Kidney (tissue), 14 donors: ENCODE measurements around the gene ZSWIM8. TPM values are rescaled to one million over a fixed set of nuclear protein-coding genes. Genes with fewer than 3 reads are reported as not detected.

Experiments used
- DNase-seq, 5 donors: peaks; one replicate each; pipeline ENCODE4 v3.0.0-alpha.2; 2013 to 2020
- FAIRE-seq: peaks from 2 replicates; lab custom pipeline; 2012; peaks lifted over from hg19 to GRCh38; lab: Jason Lieb, UNC
- H3K27ac ChIP-seq, 2 donors: one replicate each; pipeline ENCODE4 v1.7.0; 2013; ENCODE audit warnings: low read depth in 2 of 2, low read length in 2 of 2, inconsistent platforms in 1 of 2
- H3K27me3 ChIP-seq: one replicate; pipeline ENCODE4 v1.7.1; 2013; ENCODE audit warnings: low read length, inconsistent platforms; ENCODE audit not compliant: control insufficient read depth, insufficient read depth
- H3K36me3 ChIP-seq, 3 donors: one replicate each; pipeline versions ENCODE4 v1.7.0 to v1.7.1; 2013; ENCODE audit warnings: low read length in 3 of 3, control low read depth in 1 of 3, inconsistent platforms in 1 of 3; ENCODE audit not compliant: insufficient read depth in 3 of 3, control insufficient read depth in 2 of 3
- H3K4me1 ChIP-seq, 3 donors: one replicate each; pipeline versions ENCODE4 v1.7.0 to v1.7.1; 2013; ENCODE audit warnings: low read length in 3 of 3, inconsistent platforms in 1 of 3, low read depth in 1 of 3; ENCODE audit not compliant: control insufficient read depth in 2 of 3, insufficient read depth in 2 of 3
- H3K4me3 ChIP-seq, 3 donors: one replicate each; pipeline versions ENCODE4 v1.7.0 to v1.8.1; 2013; ENCODE audit warnings: low read length in 3 of 3, control low read depth in 1 of 3, inconsistent platforms in 1 of 3
- H3K9ac ChIP-seq, 3 donors: one replicate each; pipeline versions ENCODE4 v1.7.0 to v1.7.1; 2013; ENCODE audit warnings: low read length in 3 of 3, control low read depth in 1 of 3, inconsistent platforms in 1 of 3
- H3K9me3 ChIP-seq, 3 donors: one replicate each; pipeline versions ENCODE4 v1.7.0 to v1.7.1; 2013; ENCODE audit warnings: low read length in 3 of 3, control low read depth in 1 of 3, inconsistent platforms in 1 of 3; ENCODE audit not compliant: control insufficient read depth in 2 of 3, insufficient read depth in 1 of 3
- intact Hi-C: fragments of 100-400 bp; cut with DNase I; formaldehyde crosslinking; loops from one replicate; pipeline ENCODE4 v1.11.1; 2022
- polyA plus RNA-seq: library from polyadenylated mRNA; stranded (reverse); fragments of 350-450 nt; fragmentation: Illumina TruSeq; extraction: RNeasy Lipid Tissue Mini Kit (QIAGEN cat#74804); gene quantifications from one replicate; pipeline ENCODE4 v1.2.3, GENCODE V29; 2014; ENCODE audit warnings: low read depth, low replicate concordance; ENCODE audit not compliant: insufficient read depth
- total RNA-seq: library from RNA; stranded (reverse); fragmentation: NEBNext Ultra II Directional; extraction: Animal tissue kit (Norgen Biotek cat#: 25700); gene quantifications from one replicate; pipeline ENCODE4 v1.2.1, GENCODE V29; 2021
- TF ChIP-seq, protein P1 (sequence below): IDR thresholded peaks from 3 replicates; pipeline ENCODE4 v1.5.1; 2012; ENCODE audit warnings: mild to moderate bottlenecking, moderate library complexity, borderline replicate concordance; ENCODE audit not compliant: insufficient read depth; ENCODE audit errors: extremely low read depth
- donor health status: control.
- donor health status: control.
- donor health status: control.
- donor health status: control.
- donor health status: control.
- donor health status: DM: yes; HTN: yes; CAD: no.
- donor health status: Normal renal cell carcinoma (clear cell type).

ZSWIM8 gene
- total and polyA plus RNA-seq, 2 donors from 2014 or later, result 91.8 to 96.7 TPM

DNA sequence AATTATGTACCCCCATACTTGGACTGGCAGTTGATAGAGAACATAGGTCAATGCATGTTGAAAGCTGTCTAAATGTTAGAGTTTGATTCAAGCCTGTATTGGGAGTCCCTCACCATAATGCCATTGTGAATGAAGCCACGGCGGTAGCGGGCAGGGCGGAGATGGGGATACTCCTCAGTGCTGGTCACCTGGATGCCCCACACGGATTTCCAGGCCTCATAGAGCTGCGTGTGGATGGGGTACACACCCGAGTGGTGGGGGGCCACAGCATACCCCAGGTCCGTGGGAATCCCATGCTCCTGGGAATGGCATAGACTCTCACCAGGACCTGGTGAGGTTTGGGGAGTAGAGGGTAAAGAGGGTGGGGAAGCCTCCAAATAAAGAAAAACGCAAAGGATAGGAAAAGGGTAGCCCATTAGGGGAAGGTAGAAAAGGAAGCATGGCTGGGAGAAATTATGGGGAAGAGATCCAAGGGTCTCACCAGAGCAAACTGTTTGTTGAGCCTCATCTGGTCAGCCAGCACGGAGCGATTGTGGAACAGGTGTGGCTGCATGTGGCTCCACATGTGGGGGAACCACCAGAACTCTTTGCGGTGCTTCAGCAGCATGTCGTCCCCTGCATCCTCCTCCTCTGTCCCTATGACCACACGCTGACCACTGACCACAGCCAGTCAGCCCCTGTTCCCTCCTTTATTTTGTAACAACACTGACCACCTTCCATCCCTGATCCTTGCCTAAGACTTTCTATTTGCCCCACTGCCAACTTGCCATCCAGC lies 21.0 kb downstream of the ZSWIM8 start:
- FAIRE-seq (no peak), DNase-seq (no peak)
- H3K9ac ChIP-seq, result no peak overlapping the region
- no peaks in the 10 kb centered on the region for H3K9me3 ChIP-seq
- peaks cover 0 to 3% (median 0%) of the 10 kb centered on the region in 3 donors for H3K4me1 ChIP-seq
- no peak overlapping the region for H3K4me3 ChIP-seq
- intact Hi-C loops, result no loop called here
- TF ChIP-seq, protein P1, sequence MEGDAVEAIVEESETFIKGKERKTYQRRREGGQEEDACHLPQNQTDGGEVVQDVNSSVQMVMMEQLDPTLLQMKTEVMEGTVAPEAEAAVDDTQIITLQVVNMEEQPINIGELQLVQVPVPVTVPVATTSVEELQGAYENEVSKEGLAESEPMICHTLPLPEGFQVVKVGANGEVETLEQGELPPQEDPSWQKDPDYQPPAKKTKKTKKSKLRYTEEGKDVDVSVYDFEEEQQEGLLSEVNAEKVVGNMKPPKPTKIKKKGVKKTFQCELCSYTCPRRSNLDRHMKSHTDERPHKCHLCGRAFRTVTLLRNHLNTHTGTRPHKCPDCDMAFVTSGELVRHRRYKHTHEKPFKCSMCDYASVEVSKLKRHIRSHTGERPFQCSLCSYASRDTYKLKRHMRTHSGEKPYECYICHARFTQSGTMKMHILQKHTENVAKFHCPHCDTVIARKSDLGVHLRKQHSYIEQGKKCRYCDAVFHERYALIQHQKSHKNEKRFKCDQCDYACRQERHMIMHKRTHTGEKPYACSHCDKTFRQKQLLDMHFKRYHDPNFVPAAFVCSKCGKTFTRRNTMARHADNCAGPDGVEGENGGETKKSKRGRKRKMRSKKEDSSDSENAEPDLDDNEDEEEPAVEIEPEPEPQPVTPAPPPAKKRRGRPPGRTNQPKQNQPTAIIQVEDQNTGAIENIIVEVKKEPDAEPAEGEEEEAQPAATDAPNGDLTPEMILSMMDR, result no peak
- H3K27me3 ChIP-seq, result no peaks in the 10 kb centered on the region
- H3K36me3 ChIP-seq, result peaks cover 0 to 57% (median 37%) of the 10 kb centered on the region in 3 donors
- H3K27ac ChIP-seq, result no peak overlapping the region

DNA sequence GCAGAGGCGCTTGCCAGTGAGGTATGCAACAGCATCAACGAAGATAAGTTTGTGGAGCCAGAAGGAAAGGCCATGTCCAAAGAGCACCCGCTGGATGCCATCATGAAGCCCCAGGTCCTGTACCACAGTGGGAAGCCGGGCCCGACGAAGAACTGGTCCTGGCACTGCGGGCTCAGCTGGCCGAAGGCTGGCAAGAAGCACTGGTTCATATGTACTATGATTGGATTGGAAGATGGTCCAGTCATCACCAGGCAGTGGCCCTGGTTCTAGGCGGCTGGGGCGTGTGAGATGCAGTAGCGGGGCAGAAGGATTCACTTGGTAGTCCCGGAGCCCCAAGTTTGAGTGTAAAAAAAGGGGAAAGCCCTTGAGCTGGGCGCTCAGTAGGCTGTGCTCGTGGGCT lies 22.1 kb downstream of the ZSWIM8 start:
- Histone ChIP-seq H3K4me3 (no peak overlapping the region), H3K9me3 (no peaks in the 10 kb centered on the region), H3K27ac (no peak overlapping the region), H3K27me3 (no peaks in the 10 kb centered on the region), H3K36me3 (peaks cover 0 to 48% (median 28%) of the 10 kb centered on the region in 3 donors), H3K4me1 (peaks cover 0 to 3% (median 0%) of the 10 kb centered on the region in 3 donors), H3K9ac (no peak overlapping the region)
- DNase-seq (no peak), FAIRE-seq (no peak)
- intact Hi-C loops, result no loop called here
- TF ChIP-seq, protein P1, result no peak

DNA sequence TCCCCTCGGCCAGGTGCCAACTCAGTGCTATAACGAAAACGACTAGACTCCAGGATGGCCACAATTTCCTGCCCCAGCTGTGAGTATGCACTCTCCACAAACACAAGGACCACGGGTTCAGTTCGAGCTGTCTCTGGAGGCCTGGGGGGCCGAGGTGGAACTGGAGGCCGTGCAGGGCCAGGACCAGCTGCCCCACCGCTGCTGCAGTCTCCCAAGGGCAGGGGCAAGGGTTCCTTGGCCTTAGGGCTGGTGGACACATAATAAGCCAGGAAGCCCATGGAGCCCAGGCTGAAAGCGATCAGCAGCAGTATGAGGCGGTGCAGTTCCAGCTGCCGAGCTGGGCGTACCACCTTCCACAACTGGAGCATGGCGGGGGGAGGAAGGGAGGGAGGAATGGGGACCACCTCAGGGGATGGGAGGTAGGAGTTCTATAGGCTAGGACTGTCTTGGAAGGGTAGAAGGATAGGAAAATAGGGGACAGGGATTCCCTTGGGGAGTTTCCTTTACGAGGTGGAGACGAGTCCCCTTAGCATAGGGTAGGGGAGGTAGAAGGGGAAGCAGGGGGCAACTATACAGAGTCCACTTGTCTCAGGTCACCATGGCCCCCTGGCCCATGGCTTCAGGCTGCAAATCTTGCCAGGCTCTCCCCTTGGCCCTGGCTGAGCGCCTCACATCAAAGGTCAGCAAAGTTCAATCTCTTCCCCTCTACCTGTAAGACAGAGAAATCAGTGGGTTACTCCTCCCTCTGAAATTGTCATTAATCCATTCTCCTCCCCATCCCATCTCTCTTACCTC lies 22.8 kb downstream of the ZSWIM8 start:
- no peak overlapping the region for H3K9ac ChIP-seq
- no peaks in the 10 kb centered on the region for H3K9me3 ChIP-seq
- peaks cover 0 to 3% (median 0%) of the 10 kb centered on the region in 3 donors for H3K4me1 ChIP-seq
- H3K27ac ChIP-seq, result no peak overlapping the region
- FAIRE-seq, result no peak
- no peaks in the 10 kb centered on the region for H3K27me3 ChIP-seq
- H3K4me3 ChIP-seq, result no peak overlapping the region
- DNase-seq, result no peak
- intact Hi-C loops, result no loop called here
- H3K36me3 ChIP-seq, result peaks cover 0 to 41% (median 20%) of the 10 kb centered on the region in 3 donors
- TF ChIP-seq, protein P1, result no peak
